SK-N-SH treated with all-trans-retinoic acid at 6 μM for 48 hours (cell line): Measurements from ENCODE around the gene DRC7.

Source experiments
- ATAC-seq: fragments of 200-7000 bp; cut with Tn5 transposase; 3 replicates; pipeline ENCODE4 v1.9.1; 2020; ENCODE audit warnings: mild to moderate bottlenecking, moderate library complexity
- ARNTL ChIP-seq: fragments of 450-650 bp; formaldehyde crosslinking; IDR thresholded peaks from 2 replicates; pipeline ENCODE4 v1.5.0; 2020; ENCODE audit warnings: low read depth, mild to moderate bottlenecking, moderate library complexity, borderline replicate concordance
- BACH2 ChIP-seq: fragments of 250-450 bp; sonication (Bioruptor Pico); IDR thresholded peaks from 2 replicates; pipeline ENCODE4 v1.9.0; 2021; ENCODE audit warnings: mild to moderate bottlenecking, borderline replicate concordance
- CREB5 ChIP-seq: fragments of 250-450 bp; sonication (Bioruptor Pico); IDR thresholded peaks from 2 replicates; pipeline ENCODE4 v1.5.1; 2020; ENCODE audit warnings: low read depth, mild to moderate bottlenecking, moderate library complexity
- CSDC2 ChIP-seq: fragments of 250-450 bp; sonication (Bioruptor Pico); IDR thresholded peaks from 2 replicates; pipeline ENCODE4 v1.5.0; 2020; ENCODE audit warnings: mild to moderate bottlenecking, moderate library complexity
- CSRNP3 ChIP-seq: fragments of 250-450 bp; sonication (Bioruptor Pico); IDR thresholded peaks from 2 replicates; pipeline ENCODE4 v1.5.1; 2021; ENCODE audit warnings: mild to moderate bottlenecking, moderate library complexity
- GLIS3 ChIP-seq: fragments of 250-450 bp; sonication (Bioruptor Pico); IDR thresholded peaks from 2 replicates; pipeline ENCODE4 v1.5.0; 2020; ENCODE audit warnings: mild to moderate bottlenecking, moderate library complexity
- ISL1 ChIP-seq: fragments of 250-450 bp; sonication (Bioruptor Pico); IDR thresholded peaks from 2 replicates; pipeline ENCODE4 v2.1.2; 2022; ENCODE audit warnings: mild to moderate bottlenecking, moderate library complexity
- OSR1 ChIP-seq: fragments of 250-450 bp; sonication (Bioruptor Pico); IDR thresholded peaks from 2 replicates; pipeline ENCODE4 v1.8.0; 2022; ENCODE audit warnings: moderate library complexity, mild to moderate bottlenecking, inconsistent platforms
- PATZ1 ChIP-seq: fragments of 250-450 bp; sonication (Bioruptor Pico); IDR thresholded peaks from 2 replicates; pipeline ENCODE4 v1.8.0; 2020; ENCODE audit warnings: mild to moderate bottlenecking, moderate library complexity, borderline replicate concordance
- PPARA ChIP-seq: fragments of 250-450 bp; sonication (Bioruptor Pico); IDR thresholded peaks from 2 replicates; pipeline ENCODE4 v1.5.0; 2020; ENCODE audit warnings: mild to moderate bottlenecking, borderline replicate concordance
- RARB ChIP-seq: fragments of 250-450 bp; sonication (Bioruptor Pico); IDR thresholded peaks from 2 replicates; pipeline ENCODE4 v1.8.0; 2021; ENCODE audit warnings: mild to moderate bottlenecking, moderate library complexity
- ZC3H10 ChIP-seq: fragments of 250-450 bp; sonication (Bioruptor Pico); IDR thresholded peaks from 2 replicates; pipeline ENCODE4 v1.5.1; 2021; ENCODE audit warnings: mild to moderate bottlenecking, moderate library complexity
- ZFP3 ChIP-seq: fragments of 250-450 bp; sonication (Bioruptor Pico); IDR thresholded peaks from 2 replicates; pipeline ENCODE4 v1.5.0; 2020; ENCODE audit warnings: mild to moderate bottlenecking, moderate library complexity
- ZFP30 ChIP-seq: fragments of 450-650 bp; formaldehyde crosslinking; IDR thresholded peaks from 2 replicates; pipeline ENCODE4 v1.5.0; 2022; ENCODE audit warnings: mild to moderate bottlenecking, moderate library complexity
- ZNF565 ChIP-seq: fragments of 450-650 bp; formaldehyde crosslinking; conservative IDR thresholded peaks from 2 replicates; pipeline ENCODE4 v1.5.0; 2020; ENCODE audit warnings: low read depth, mild to moderate bottlenecking, moderate library complexity
- ZNF70 ChIP-seq: fragments of 450-650 bp; formaldehyde crosslinking; IDR thresholded peaks from 2 replicates; pipeline ENCODE4 v1.5.0; 2020; ENCODE audit warnings: mild to moderate bottlenecking, moderate library complexity
- ZNF8 ChIP-seq: fragments of 450-650 bp; formaldehyde crosslinking; IDR thresholded peaks from 2 replicates; pipeline ENCODE4 v1.5.0; 2020; ENCODE audit warnings: mild to moderate bottlenecking, moderate library complexity
- TF ChIP-seq, protein P1 (sequence below): fragments of 250-450 bp; sonication (Bioruptor Pico); IDR thresholded peaks from 2 replicates; pipeline ENCODE4 v1.5.0; 2020; ENCODE audit warnings: mild to moderate bottlenecking, moderate library complexity
- TF ChIP-seq, protein P2 (sequence below): fragments of 250-450 bp; sonication (Bioruptor Pico); IDR thresholded peaks from 2 replicates; pipeline ENCODE4 v1.8.0; 2021; ENCODE audit warnings: low read depth, mild to moderate bottlenecking, moderate library complexity, borderline replicate concordance

Gene DRC7

DNA sequence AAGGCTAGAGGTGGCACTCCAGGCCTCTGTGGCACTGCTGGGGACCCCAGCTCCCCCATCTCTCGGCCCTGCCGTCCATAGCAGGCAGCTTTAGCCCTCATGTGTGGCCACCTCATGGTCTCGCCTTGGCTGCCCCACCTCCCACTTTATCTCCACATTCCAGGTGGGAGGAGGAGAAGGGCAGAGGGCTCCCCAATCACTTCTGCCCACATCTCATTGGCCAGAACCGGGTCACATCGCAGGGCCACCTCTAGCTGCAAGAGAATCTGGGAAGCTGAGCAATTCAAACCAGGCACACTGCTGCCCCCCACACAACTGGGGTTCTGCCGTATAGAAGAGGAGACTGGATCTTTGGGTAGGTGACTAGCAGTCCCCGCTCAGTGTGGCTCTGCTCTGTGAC, 1.6 kb downstream of the DRC7 start (continued):
- no peak for TF ChIP-seq ZNF70 (CRISPR knock-in tag)
- no peak for TF ChIP-seq CREB5 (CRISPR knock-in tag)
- TF ChIP-seq RARB (CRISPR knock-in tag): no peak
- no peak for TF ChIP-seq PPARA (CRISPR knock-in tag)
- TF ChIP-seq, protein P1, sequence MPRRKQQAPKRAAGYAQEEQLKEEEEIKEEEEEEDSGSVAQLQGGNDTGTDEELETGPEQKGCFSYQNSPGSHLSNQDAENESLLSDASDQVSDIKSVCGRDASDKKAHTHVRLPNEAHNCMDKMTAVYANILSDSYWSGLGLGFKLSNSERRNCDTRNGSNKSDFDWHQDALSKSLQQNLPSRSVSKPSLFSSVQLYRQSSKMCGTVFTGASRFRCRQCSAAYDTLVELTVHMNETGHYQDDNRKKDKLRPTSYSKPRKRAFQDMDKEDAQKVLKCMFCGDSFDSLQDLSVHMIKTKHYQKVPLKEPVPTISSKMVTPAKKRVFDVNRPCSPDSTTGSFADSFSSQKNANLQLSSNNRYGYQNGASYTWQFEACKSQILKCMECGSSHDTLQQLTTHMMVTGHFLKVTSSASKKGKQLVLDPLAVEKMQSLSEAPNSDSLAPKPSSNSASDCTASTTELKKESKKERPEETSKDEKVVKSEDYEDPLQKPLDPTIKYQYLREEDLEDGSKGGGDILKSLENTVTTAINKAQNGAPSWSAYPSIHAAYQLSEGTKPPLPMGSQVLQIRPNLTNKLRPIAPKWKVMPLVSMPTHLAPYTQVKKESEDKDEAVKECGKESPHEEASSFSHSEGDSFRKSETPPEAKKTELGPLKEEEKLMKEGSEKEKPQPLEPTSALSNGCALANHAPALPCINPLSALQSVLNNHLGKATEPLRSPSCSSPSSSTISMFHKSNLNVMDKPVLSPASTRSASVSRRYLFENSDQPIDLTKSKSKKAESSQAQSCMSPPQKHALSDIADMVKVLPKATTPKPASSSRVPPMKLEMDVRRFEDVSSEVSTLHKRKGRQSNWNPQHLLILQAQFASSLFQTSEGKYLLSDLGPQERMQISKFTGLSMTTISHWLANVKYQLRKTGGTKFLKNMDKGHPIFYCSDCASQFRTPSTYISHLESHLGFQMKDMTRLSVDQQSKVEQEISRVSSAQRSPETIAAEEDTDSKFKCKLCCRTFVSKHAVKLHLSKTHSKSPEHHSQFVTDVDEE (CRISPR knock-in tag): no peak

DNA sequence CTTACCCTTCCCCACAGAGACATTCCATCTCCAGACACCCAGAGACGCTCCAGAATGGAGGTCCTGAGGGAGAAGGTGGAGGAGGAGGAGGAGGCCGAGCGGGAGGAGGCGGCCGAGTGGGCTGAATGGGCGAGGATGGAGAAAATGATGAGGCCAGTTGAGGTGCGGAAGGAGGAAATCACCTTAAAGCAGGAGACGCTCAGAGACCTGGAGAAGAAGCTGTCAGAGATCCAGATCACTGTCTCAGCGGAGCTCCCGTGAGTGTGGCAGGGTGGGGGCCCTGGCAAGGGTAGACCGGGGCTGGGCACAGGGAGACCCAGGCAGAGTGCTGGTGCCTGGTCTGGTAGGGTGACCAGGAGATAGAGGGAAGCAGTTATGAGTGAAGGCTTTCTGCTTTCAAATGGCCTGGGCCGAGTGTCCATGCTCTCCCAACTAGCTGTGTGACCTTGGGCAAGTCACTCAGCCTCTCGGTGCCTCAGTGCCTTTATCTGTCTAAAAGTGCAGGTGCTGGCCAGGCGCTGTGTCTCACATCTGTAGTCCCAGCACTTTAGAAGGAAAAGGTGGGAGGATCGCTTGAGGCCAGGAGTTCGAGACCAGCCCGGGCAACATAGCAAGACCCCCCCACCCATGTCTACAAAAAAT, 3.4 kb downstream of the DRC7 start:
- no peak for TF ChIP-seq ZC3H10
- TF ChIP-seq, protein P2, sequence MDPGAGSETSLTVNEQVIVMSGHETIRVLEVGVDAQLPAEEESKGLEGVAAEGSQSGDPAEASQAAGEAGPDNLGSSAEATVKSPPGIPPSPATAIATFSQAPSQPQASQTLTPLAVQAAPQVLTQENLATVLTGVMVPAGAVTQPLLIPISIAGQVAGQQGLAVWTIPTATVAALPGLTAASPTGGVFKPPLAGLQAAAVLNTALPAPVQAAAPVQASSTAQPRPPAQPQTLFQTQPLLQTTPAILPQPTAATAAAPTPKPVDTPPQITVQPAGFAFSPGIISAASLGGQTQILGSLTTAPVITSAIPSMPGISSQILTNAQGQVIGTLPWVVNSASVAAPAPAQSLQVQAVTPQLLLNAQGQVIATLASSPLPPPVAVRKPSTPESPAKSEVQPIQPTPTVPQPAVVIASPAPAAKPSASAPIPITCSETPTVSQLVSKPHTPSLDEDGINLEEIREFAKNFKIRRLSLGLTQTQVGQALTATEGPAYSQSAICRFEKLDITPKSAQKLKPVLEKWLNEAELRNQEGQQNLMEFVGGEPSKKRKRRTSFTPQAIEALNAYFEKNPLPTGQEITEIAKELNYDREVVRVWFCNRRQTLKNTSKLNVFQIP: no peak
- no peak for TF ChIP-seq ZNF565 (CRISPR knock-in tag)
- TF ChIP-seq BACH2 (CRISPR knock-in tag): no peak
- no peak for TF ChIP-seq ZFP3
- TF ChIP-seq, protein P1 (CRISPR knock-in tag): no peak
- TF ChIP-seq CSDC2: no peak
- TF ChIP-seq ZNF70 (CRISPR knock-in tag): no peak
- no peak for TF ChIP-seq ARNTL
- TF ChIP-seq, all 23 proteins: peak for 0
- no peak for ATAC-seq

GRCh38 chr16:57698812-57699405, 4.3 kb downstream of the DRC7 start:
- no peak for ATAC-seq
- TF ChIP-seq, protein P2: no peak
- TF ChIP-seq OSR1: no peak
- TF ChIP-seq ZC3H10: no peak

DNA sequence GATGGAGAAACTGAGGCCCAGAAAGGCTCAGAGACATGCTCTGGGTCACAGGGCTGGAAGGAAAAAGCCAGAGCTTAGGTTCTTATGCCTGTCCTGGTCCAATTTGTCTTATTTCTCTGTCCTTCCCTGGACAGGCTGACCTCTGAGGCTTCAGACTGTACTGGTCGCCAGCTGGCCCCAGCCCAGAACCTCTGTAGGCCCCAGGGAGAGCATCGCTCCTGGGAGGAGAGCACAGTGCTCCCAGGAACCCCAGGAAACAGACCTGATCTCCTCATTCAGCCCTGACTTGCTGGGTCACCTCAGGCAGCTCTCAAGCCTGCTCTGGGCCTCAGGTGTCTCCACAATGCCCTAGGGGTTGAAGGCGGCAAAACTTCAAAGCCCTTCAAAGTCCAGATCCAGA, 4.9 kb downstream of the DRC7 start:
- TF ChIP-seq BACH2 (CRISPR knock-in tag) (no peak), ISL1 (CRISPR knock-in tag) (no peak), PPARA (CRISPR knock-in tag) (no peak), ZNF8 (CRISPR knock-in tag) (no peak), GLIS3 (CRISPR knock-in tag) (no peak), ZNF565 (CRISPR knock-in tag) (no peak), ZFP30 (CRISPR knock-in tag) (no peak), ZFP3 (no peak), ZNF70 (CRISPR knock-in tag) (no peak), CSRNP3 (CRISPR knock-in tag) (no peak), PATZ1 (CRISPR knock-in tag) (no peak)
- TF ChIP-seq, protein P2: no peak
- TF ChIP-seq, all 23 proteins: peak for 0
- ATAC-seq: no peak
